ENCODE data around the gene GPR31. TPM values are rescaled to one million over a fixed set of nuclear protein-coding genes. Genes with fewer than 3 reads are reported as not detected.
A peak's percentile ranks its signal among the peaks of the same experiment; 100 is the strongest.

Gene GPR31
- total RNA-seq, 1 donor from 2014 or later = not detected

- FAIRE-seq (no peak), DNase-seq (ENCODE audit: low spot score in 2 of 2) (peak in 1 of 2 donors; percentile 62)
Measured at GRCh38 chr6:167141667-167142432, 15.9 kb downstream of the GPR31 start.

DNA sequence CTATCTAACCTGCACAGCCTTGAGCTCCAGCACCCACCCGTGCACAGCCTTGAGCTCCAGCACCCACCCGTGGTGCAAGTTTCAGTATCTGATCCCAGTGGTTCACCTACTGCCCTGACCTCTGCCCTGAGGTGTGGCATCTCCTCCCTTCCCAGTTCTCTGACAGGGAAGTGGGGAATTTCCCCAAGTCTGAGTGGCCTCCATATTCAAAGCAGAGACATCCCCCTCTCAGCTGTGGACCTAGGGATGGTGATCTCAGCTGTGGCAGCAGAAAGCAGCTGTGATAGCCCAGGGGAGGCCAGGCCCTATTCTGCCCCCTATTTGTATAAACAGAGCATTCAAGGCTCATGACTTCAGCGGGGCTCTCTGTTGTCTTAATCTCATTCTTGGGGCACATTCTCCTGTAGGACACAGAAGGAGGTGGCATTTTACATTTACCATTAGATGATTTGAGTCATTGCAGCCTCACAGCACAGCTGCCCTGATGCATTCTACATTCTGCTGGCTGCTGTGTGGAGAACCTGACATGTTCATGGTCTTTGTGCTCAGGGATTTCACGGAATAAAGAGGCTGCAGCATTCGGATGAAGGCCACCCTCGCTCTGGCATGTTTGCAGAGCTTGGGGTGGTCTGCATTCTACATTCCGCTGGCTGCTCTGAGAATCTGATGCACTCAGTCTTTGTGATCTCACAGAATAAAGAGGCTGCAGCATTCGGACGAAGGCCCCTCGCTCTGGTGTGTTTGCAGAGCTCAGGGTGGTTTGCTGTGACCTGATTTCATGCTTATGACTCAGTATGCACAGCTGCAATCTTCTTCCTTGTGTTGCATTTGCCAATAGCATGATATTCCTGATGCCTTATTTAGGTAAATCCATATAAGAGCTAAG lies 16.9 kb downstream of the GPR31 start:
- no peak for FAIRE-seq
- no peak for DNase-seq (ENCODE audit: low spot score in 2 of 2)

DNA sequence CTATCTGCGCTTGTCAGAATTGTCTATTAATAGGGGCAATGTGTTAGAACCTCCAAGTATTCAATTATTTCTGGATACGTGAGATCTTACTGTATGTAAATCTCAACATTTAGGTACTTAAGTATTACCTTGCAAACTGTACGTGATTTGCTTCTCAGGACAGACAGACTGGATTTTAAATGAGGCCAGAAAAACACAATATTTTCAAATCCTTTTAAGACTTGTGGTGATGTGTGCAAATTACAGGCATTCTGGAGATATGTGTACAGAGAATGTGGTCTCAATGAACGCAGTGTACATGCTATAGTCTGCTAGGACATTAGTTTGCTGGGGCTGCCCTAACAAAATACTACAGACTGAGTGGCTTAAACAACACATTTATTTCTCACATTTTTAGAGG lies 18.0 kb downstream of the GPR31 start:
- FAIRE-seq (no peak), DNase-seq (ENCODE audit: low spot score in 2 of 2) (no peak)

- no peak for FAIRE-seq
- no peak for DNase-seq (ENCODE audit: low spot score in 2 of 2)
Measured at GRCh38 chr6:167137881-167138280, 19.9 kb downstream of the GPR31 start.

DNA sequence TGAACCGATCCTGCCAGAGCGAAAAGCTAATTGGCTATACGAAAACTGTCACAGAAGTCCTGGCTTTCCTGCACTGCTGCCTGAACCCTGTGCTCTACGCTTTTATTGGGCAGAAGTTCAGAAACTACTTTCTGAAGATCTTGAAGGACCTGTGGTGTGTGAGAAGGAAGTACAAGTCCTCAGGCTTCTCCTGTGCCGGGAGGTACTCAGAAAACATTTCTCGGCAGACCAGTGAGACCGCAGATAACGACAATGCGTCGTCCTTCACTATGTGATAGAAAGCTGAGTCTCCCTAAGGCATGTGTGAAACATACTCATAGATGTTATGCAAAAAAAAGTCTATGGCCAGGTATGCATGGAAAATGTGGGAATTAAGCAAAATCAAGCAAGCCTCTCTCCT lies 20.7 kb downstream of the GPR31 start:
- FAIRE-seq = no peak
- DNase-seq (ENCODE audit: low spot score in 2 of 2) = no peak

GRCh38 chr6:167136376-167136775 lies 21.4 kb downstream of the GPR31 start:
- DNase-seq (ENCODE audit: low spot score in 2 of 2) = no peak
- no peak for FAIRE-seq

- FAIRE-seq (no peak), DNase-seq (ENCODE audit: low spot score in 2 of 2) (no peak)
Measured at GRCh38 chr6:167134448-167135328, 23.1 kb downstream of the GPR31 start.

DNA sequence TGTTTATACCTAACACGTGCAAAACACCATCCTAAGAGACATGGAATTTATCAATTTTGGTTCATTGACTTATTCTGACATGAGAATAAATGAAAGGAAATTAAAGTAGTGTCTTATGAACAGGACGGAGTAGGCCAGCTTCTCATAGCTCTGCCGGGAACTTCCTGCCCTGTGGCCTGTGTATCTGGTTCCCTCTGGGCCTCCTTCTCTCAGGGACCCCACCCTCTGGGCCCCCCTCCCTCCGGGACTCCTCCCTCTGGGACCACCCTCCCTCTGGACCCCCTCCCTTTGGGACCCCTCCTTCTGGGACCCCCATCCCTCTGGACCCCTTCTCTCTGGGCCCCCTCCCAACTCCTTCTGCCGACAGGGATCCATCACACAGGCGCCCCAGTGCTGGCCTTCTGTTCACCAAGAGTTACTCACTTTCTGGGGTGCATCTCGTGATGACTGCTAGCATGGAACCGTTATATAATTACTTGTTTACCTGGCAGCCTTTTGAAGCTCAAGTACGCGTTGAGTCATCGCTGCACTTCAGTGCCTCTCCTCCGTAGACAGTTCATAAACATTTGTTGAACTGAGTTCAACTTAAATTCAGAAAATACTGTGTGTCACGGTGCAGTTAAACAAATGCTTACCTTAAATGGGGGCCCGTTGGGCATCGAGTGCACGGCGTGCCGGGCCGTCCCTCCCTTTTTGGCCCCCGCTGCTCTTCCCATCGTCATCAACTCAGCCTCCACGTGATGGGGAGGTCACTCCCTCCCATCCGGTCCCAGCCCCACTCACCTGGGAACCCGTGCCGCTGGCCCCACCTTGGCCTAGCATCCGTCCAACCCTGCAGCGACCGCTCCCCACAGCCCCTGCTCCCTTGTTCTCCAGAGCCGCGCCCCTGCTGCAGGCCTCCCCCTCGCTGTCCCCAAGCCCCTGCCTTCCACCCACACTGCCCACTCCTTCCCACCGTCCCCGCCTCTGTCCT lies 26.8 kb downstream of the GPR31 start:
- FAIRE-seq (no peak), DNase-seq (ENCODE audit: low spot score in 2 of 2) (no peak)

DNA sequence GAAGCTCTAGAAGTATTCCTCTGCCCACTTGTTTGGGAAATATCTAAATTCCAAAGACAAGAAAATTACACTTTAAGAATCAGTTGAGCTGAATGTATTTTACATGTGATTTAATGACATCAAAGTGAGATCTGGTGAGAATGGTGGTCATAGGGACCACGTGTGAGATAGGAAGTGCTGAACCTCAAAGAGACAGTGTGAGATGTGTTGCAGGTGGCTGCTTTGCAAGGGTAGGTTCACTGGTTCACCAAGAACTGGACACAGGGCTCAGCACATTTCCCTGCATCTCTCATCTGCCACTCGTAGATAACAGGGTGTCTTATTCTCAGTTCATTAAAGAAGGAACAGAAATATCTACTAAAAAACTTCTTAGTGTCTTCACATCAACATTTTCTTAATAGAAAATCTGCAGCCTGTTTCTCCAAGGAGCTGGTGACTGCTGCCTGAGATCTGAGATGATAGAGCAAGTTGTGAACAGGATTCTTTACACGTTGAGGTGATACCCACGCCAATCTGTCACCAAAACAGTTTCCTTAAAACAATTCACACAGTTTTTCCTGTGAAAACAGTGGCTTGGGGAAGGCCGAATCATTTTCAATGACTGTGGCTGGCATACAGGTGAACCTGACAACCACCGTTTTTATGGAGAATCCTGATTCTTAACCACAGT lies 27.6 kb downstream of the GPR31 start:
- no peak for DNase-seq (ENCODE audit: low spot score in 2 of 2)
- no peak for FAIRE-seq

- FAIRE-seq = no peak
- no peak for DNase-seq (ENCODE audit: low spot score in 2 of 2)
Measured at GRCh38 chr6:167129562-167129961, 28.2 kb downstream of the GPR31 start.

DNA sequence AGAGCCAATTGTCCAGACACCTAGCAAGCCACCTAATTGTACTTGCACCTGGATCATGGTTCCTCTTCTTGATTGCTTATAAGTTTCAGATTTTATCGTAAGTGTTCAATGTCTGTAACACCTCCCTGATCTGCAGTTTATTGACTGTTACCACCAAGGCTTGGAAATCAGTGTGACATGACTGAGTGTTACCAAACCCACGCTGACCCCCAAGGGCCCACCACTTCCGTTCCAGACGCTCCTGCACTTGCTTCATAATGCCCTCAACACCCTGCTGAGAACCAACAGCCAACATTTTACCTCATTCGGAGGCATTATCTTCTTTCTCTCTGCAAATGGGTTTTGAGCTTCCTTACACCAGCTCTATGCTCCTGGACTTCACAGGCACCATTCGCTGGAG lies 28.6 kb downstream of the GPR31 start:
- DNase-seq (ENCODE audit: low spot score in 2 of 2) = no peak
- FAIRE-seq = no peak

DNA sequence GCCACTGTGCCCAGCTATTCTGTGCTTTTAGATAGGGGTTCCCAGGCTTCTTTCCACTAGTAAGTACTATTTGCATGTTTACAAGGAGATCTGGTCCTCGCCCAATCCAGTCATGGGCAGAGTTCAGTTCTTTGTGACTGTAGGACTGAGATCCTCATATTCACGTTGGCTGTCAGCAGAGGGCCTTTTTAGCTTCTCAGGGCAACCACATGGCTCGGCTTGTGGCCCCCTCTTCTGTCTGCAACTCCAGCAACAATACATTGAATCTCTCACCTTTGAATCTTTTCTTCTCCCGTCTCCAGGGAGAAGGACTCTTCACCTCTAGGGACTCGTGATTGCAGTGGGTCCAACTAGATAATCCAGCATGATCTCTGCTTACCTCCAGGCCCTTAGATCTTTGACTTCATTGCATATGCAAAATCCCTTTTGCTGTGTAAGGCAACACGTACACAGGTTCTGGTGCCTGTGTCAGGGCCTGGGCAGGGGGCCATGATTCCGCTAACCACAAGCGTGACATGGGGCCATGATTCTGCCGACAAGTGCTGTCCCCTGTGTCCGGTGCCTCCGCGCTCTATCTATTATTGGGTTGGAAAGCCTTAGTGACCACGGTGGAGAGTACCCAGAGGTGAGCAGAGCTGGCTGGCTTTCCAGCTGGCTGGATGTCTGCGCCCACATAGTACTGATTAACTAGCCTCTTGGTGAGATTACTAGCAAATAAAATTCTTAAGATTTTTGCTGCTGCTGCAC lies 29.8 kb downstream of the GPR31 start:
- FAIRE-seq (no peak), DNase-seq (ENCODE audit: low spot score in 2 of 2) (no peak)

GRCh38 chr6:167125855-167126349 lies 31.9 kb downstream of the GPR31 start:
- FAIRE-seq (no peak), DNase-seq (ENCODE audit: low spot score in 2 of 2) (no peak)

DNA sequence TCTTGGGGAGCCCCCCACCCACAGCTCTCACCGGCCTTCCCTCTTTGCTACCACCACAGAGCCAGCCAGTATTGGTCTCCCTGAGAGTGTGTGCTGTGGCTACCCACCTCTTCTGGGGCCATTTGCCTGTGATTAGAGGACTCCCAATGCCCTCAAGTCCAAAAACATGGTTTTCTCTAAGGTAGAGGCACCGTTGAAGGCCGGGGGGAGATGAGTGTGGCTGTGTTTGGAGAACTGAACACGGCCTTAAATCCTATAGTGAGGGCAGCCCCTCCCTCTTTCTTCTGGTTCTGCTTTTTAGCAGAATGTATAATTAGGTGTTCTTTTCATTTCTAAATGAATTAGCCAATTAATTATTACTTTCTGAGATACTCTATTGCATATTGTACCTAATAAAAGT lies 32.4 kb downstream of the GPR31 start:
- DNase-seq (ENCODE audit: low spot score in 2 of 2) = no peak
- FAIRE-seq = no peak

DNA sequence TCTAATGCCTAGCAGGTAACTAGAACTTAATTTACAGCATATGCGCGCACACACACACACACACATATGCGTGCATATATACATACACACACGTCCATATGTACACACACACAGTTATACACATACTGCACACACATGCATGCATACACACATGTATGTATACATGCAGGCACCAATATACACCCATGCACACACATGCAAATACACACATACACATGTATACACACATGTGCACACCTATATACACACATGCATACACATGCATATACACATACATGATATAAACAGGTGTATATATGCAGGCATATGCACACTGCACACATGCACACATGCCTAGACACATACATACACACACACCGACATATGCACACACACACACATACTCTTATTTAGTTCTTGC lies 33.0 kb downstream of the GPR31 start:
- no peak for DNase-seq (ENCODE audit: low spot score in 2 of 2)
- no peak for FAIRE-seq

DNA sequence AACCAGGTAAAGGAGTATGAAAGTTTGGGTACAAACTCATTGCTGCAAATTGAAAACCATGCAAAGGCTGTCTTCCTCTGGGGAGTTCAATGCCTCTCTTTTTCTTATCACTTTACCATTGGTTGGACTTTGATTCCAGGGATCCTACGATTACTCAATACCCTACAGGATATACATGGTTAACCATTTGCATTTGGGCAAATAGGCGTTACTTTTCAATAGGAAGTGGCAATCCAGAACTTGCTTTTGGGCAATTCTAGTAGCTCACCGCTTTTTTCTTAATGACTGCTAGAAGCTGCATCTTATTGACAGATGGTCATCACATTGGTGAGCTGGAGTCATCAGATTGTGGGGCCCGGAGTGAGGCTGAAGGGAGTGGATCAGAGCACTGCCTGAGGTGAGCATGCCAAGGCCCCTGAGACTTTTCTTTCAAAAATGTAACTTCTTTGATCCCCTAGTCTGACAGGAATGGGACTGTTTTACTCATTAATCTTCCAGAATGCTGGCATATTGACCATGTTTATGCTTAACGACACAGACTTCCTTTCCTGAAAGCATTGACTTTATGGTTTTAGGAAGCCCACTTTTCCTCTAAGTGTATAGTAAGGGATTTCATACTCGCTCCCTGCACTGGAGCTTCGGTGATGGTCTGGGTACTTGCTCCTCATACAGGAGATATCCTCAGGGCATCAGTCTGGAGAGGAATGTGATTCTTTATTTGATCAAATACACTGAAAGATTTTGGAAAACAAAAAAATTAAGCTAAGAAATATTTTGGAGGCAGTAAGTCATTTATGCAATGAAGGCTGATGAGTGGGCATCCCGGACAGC lies 34.7 kb downstream of the GPR31 start, which contains the start of gene CCR6:
CCR6 (plus strand) TSS at position 270 of the 831 bp plus-strand sequence. CDS start 13,039 bp downstream, outside the sequence.
- FAIRE-seq (no peak), DNase-seq (ENCODE audit: low spot score in 2 of 2) (no peak)

Data from frontal cortex (tissue), 4 donors.